GM19328 (cell line): ENCODE results near the gene FUNDC2.

Source experiments
- ATAC-seq: cut with Tn5 transposase; IDR thresholded peaks from one replicate; pipeline ENCODE4 v1.9.1; 2021; ENCODE audit warnings: mild to moderate bottlenecking, moderate library complexity; ENCODE audit not compliant: unreplicated experiment

The FUNDC2 gene

DNA sequence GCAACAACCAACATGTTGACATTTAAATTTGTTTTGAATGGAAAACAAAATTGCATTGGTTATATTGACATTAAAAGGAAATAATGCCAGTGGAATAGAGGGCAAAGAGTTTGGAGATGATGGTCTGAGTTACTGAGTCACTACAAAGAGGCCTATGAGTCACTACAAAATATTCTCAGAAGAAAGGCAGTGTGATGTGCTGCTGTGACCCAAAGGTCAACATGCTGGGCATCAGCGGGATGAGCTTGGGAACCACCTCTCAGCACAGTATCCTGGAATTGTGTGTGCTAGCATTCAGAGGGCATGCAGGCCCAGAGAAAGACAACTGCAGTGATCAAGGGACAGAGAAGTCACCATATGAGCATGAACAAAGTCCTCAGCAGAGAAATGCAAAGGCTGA is 41.5 kb downstream of the FUNDC2 start:
- ATAC-seq, result no peak

DNA sequence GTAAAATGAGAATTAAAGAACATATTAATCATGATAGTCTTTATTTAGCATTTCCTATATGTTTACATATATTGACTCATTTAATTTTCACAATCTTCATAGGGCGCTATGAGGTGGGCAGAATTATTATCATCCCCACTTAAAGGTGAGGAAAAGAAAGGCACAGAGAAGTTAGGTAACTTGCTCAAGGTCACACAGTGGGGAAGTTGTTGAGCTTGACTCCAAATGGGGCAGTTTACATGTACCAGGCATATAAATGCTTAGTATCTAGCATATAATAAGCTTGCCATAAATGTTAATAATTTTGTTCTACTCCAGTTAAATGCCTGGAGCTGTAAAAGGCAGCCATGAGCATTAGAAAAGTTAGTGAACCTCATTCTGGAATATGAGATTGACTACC is 42.8 kb downstream of the FUNDC2 start:
- no peak for ATAC-seq

DNA sequence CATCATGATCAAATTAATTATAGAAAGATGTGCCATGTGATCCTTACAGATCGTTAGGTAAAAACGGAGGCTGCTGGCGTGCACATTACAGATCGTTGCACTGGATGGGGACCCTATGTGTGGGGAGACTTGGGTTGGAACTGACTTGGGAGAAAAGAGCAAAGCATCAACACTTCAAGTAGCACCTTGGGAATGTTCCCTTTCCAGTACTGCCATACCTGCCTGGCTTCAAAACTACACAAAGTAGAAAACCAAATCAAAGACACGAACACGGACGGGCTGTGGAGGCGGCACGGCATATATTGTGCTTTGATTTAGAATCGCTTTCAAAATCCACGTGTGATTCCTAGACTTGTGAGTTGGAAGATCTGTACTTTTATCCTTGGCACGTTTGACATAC is 43.4 kb downstream of the FUNDC2 start:
- ATAC-seq, result no peak

DNA sequence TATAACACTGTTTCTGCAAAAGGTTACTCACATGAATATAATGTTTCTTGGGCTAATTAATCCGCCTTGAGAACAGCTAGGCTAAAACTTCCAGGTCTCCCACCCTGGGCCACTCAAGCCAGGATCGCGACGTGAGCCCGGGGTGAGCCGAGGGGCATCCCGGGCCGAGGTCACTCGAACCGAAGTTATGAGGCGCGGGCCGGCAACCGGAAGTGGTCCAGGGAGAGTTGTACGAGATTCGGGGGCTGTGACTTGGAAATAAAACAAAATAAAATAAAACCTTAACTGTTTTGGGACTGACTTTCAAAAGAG is 44.0 kb downstream of the FUNDC2 start:
- no peak for ATAC-seq

DNA sequence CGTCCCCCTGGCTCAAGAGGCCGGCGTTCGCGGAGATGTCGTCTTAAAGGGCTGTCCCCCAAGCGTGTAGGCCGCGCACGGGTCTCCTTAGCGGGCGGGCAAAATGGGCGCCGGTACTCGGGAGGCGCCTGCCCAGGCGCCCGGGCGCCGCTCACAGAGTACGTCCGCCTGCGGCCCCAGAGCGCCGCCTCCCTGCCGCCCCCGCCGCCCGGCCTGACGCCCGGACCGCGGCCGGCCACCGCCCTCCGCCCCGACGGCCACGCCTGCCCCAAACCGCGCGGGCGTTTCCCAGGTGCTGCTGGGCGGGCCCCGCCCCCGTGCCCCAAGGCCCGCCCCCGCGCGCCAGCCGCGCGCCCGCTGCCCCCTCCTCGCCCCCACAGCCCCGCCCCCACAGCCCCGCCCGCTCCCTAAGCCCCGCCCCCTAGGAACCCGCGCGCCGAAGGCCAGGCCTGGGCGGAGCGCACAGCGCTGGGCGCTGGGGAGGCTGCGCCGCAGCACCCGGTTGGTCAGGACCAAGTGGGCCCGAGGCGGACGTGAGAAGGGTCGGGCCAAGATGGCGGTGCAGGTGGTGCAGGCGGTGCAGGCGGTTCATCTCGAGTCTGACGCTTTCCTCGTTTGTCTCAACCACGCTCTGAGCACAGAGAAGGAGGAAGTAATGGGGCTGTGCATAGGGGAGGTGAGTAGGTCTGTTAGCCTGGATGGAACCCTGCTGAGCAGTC is 44.5 kb downstream of the FUNDC2 start, which contains the start of the genes BRCC3, CMC4 and MTCP1:
BRCC3 (plus strand) TSS at position 534 of the 719 bp plus-strand sequence; CDS start at position 554, 20 bp downstream.
CMC4 (minus strand) TSS at position 162 of the 719 bp plus-strand sequence. CDS start 7,113 bp downstream, outside the sequence.
MTCP1 (minus strand) TSS at position 162 of the 719 bp plus-strand sequence. CDS start 5,126 bp downstream, outside the sequence.
- ATAC-seq, result peak; percentile 85

DNA sequence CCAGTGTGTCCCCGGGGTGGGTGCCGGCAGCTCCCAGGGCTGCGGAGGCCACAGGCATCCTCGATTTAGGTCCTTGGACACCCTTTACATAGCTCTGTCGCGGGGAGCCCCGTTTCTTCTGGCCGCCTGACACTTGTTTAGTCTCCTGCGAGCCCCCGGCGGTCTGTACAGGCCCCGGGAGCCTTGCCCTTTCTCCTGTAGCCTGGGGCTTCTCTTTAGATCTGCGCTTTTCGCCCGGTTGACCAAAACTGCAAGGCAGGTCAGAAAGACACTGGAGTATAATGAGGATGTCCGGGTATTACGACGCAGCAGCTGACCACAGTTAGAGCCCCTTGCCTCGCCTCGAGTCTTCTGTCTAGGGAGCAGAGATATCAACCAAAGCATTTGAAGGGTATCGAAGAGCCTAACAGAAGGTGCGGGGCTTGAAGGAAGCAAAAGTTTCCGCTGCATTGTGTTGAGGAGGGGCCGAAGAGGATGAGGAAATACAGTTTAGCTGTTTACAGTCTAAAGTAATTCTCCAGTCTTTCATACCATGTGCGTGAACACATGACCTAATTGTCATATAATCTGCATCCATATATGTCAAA is 45.1 kb downstream of the FUNDC2 start:
- ATAC-seq, result peak; percentile 9

DNA sequence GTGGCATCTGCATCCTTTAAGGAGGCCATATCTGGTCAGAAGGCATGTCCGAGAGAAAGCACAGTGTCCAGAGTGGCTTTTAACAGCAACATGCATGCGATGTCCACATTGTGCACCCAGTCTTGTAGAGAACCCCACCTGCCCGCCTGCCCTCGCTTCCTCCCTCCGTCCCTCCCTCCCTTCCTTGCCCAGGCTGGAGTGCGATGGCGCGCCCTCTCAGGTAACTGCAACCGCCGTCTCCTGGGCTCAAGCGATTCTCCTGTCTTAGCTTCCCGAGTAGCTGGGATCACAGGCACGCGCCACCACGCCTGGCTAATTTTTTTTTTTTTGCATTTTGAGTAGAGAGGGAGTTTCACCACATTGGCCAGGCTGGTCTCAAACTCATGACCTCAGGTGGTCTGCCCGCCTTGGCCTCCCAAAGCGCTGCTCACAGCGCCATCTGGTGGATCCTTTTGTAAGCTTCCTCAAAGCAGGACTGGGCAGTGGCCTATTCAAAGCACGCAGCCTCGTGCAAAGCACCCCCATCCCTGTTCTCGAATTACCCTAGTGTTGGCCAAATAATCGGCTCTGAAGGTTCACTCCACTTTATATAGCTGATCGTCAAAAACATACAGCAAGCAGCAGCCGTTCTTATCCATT is 59.7 kb downstream of the FUNDC2 start:
- no peak for ATAC-seq

DNA sequence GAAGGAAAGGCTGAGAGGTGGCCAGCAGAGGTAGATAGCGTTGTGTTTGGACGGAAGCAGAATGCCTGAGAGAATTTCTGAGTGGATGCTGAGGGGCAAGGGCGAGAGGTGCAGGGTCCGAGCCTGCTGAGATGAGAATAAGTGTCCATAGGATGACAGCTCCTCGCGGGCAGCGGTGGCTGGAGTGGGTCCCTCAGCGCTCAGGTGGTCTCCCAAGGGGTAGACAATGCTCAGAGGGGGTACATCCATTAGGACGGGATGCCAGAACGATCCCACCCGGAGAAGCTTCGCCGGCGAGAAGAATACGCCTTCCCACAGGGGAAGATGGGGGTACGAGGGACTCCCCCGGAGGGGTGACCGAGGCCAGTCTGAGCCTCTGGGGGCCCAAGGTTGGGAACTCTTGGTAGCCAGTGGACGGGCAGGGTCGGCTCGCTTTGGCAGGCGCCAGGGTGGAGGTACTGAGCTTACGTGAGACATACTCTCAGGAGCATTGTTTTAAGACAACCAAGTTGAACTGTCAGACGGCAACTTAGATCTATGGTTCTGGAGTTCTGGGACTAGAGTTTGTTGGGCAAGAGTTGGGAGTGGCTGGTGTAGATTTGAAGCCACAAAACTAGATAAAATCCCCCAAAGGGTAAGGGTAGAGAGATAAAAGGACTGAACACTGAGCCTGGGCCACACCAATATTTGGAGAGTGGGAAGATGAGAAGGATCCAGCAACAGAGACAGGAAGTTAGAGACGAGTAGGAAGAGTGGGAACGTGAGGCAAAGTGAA is 60.5 kb downstream of the FUNDC2 start:
- no peak for ATAC-seq

DNA sequence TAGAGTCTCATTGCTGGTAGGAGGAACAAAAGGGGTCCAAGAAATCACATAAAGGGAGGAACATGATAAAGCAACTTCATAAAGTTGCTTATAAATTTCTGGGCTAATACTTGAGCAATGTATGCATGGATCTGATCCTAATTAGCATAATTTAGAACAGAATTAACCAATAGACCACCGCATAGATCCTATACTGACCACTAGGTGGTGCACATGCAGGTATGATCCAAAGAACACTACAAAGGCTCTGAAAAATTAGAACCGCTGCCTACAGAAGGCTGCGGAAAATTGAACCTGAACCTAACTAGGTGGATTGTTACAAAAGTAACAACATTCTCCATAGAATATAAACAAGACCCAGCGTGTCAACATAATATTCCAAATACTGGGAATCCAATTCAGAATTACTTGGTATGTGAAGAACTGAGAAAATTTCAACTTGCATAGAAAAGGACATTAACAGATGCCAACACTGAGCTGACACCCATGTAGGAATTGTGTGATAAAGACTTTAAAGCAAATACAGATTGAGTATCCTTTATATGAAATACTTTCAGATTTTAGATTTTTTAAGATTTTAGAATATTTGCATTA is 67.9 kb downstream of the FUNDC2 start:
- no peak for ATAC-seq

DNA sequence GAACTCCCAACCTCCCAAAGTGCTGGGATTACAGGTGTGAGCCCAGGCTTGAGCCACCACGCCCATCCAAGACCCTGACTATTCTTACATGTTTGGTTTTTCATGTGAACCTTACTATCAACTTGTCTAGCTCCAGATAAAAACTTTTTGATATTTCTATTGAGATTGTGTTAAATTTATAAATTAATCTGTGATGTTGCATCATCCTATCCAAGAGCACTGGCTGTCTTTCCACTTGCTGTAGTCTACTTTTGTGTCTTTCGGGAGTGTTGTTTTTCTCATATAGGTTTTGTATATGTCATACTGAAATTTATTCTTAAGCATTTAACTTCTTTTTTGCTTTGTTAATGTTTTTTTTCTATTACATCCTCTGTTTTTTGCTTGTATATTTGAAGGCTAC is 79.3 kb downstream of the FUNDC2 start:
- no peak for ATAC-seq

DNA sequence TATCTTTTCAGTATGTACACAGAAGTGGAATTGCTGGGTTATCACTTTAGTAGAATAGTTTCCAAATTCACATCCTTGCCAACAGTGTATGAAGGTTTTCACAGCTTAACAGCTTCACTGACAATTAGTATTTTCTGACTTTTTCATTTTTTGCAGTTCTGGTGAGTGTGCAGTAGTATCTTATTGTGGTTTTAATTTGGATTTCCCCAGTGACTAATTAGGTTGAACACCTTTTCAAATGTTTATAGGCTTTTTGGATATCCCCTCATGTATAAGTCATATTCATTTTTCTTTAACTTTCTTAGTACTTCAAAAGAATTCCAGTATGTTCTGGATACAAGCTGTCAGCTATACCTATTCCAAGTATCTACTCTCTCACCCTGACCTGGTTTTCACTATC is 81.8 kb downstream of the FUNDC2 start:
- no peak for ATAC-seq
